SK-N-SH treated with all-trans-retinoic acid at 6 μM for 48 hours (cell line): ENCODE measurements around the gene CDK5.

ENCODE experiments used
- ATAC-seq: fragments of 200-7000 bp; cut with Tn5 transposase; 3 replicates; pipeline ENCODE4 v1.9.1; 2020; ENCODE audit warnings: mild to moderate bottlenecking, moderate library complexity
- ARNTL ChIP-seq: fragments of 450-650 bp; formaldehyde crosslinking; IDR thresholded peaks from 2 replicates; pipeline ENCODE4 v1.5.0; 2020; ENCODE audit warnings: low read depth, mild to moderate bottlenecking, moderate library complexity, borderline replicate concordance
- BACH2 ChIP-seq: fragments of 250-450 bp; sonication (Bioruptor Pico); IDR thresholded peaks from 2 replicates; pipeline ENCODE4 v1.9.0; 2021; ENCODE audit warnings: mild to moderate bottlenecking, borderline replicate concordance
- CSDC2 ChIP-seq: fragments of 250-450 bp; sonication (Bioruptor Pico); IDR thresholded peaks from 2 replicates; pipeline ENCODE4 v1.5.0; 2020; ENCODE audit warnings: mild to moderate bottlenecking, moderate library complexity
- ESRRG ChIP-seq: fragments of 250-450 bp; sonication (Bioruptor Pico); IDR thresholded peaks from 2 replicates; pipeline ENCODE4 v1.6.1; 2021; ENCODE audit warnings: mild to moderate bottlenecking
- PPARA ChIP-seq: fragments of 250-450 bp; sonication (Bioruptor Pico); IDR thresholded peaks from 2 replicates; pipeline ENCODE4 v1.5.0; 2020; ENCODE audit warnings: mild to moderate bottlenecking, borderline replicate concordance
- RARB ChIP-seq: fragments of 250-450 bp; sonication (Bioruptor Pico); IDR thresholded peaks from 2 replicates; pipeline ENCODE4 v1.8.0; 2021; ENCODE audit warnings: mild to moderate bottlenecking, moderate library complexity
- SNAI2 ChIP-seq: fragments of 250-450 bp; sonication (Bioruptor Pico); IDR thresholded peaks from 2 replicates; pipeline ENCODE4 v1.5.0; 2020; ENCODE audit warnings: mild to moderate bottlenecking, moderate library complexity
- TOX ChIP-seq: fragments of 250-450 bp; sonication (Bioruptor Pico); IDR thresholded peaks from 2 replicates; pipeline ENCODE4 v1.8.0; 2021; ENCODE audit warnings: mild to moderate bottlenecking, moderate library complexity, borderline replicate concordance
- ZFP3 ChIP-seq: fragments of 250-450 bp; sonication (Bioruptor Pico); IDR thresholded peaks from 2 replicates; pipeline ENCODE4 v1.5.0; 2020; ENCODE audit warnings: mild to moderate bottlenecking, moderate library complexity
- ZFP30 ChIP-seq: fragments of 450-650 bp; formaldehyde crosslinking; IDR thresholded peaks from 2 replicates; pipeline ENCODE4 v1.5.0; 2022; ENCODE audit warnings: mild to moderate bottlenecking, moderate library complexity
- ZNF565 ChIP-seq: fragments of 450-650 bp; formaldehyde crosslinking; conservative IDR thresholded peaks from 2 replicates; pipeline ENCODE4 v1.5.0; 2020; ENCODE audit warnings: low read depth, mild to moderate bottlenecking, moderate library complexity
- ZNF70 ChIP-seq: fragments of 450-650 bp; formaldehyde crosslinking; IDR thresholded peaks from 2 replicates; pipeline ENCODE4 v1.5.0; 2020; ENCODE audit warnings: mild to moderate bottlenecking, moderate library complexity
- ZNF8 ChIP-seq: fragments of 450-650 bp; formaldehyde crosslinking; IDR thresholded peaks from 2 replicates; pipeline ENCODE4 v1.5.0; 2020; ENCODE audit warnings: mild to moderate bottlenecking, moderate library complexity
- TF ChIP-seq, protein P1 (sequence below): fragments of 250-450 bp; sonication (Bioruptor Pico); IDR thresholded peaks from 2 replicates; pipeline ENCODE4 v1.8.0; 2020; ENCODE audit warnings: mild to moderate bottlenecking, moderate library complexity, borderline replicate concordance
- TF ChIP-seq, protein P2 (sequence below): fragments of 250-450 bp; sonication (Bioruptor Pico); IDR thresholded peaks from 2 replicates; pipeline ENCODE4 v1.5.1; 2021; ENCODE audit warnings: mild to moderate bottlenecking, moderate library complexity
- TF ChIP-seq, protein P3 (sequence below): fragments of 250-450 bp; sonication (Bioruptor Pico); IDR thresholded peaks from 2 replicates; pipeline ENCODE4 v1.8.0; 2021; ENCODE audit warnings: low read depth, mild to moderate bottlenecking, moderate library complexity, borderline replicate concordance
- TF ChIP-seq, protein P4 (sequence below): fragments of 250-450 bp; sonication (Bioruptor Pico); IDR thresholded peaks from 2 replicates; pipeline ENCODE4 v1.5.0; 2020; ENCODE audit warnings: mild to moderate bottlenecking, moderate library complexity

Gene CDK5

DNA sequence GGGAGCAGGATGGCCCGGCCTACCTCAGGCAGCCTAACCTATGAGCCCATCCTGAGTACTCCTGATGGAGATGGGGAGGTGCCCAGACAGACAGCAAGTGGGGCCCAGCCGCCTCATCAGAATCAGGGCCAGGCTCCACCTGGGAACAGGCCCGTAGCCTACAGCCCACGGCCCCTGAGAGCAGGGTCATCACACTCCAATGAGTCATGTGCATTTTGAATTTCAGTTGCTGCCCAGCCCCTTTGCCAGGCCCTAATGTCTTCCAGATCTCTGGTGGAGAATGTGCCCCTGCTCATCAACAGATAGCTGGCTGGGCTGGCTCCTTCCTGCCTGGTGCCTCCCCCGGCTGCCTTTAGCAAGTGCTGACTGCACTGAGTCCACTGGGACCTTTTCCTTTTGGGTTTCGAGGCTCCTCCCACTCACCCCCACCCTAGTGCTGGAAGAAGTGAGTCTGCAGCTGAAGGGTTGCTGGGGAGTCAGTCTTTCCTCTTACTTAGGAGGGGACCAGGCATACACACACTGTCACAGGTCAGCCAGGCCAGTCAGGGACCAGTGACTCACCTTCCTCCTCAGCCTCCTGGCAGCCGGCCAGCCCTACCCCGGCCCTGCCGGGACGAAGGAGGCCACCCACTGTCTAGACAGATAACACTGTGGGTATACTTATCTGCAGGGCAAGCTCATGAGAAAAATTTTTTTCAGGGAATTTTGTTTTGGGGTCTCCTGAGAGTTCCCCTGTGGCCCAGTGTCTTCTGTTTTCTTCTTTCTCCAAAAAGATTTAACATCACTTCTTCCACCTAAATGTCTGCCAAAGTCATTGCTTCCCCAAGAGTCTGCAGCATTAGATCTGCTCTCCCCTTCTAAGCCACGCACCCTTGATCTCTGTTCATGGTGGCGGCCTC, 18.5 kb downstream of the CDK5 start (continued):
- TF ChIP-seq, protein P1, sequence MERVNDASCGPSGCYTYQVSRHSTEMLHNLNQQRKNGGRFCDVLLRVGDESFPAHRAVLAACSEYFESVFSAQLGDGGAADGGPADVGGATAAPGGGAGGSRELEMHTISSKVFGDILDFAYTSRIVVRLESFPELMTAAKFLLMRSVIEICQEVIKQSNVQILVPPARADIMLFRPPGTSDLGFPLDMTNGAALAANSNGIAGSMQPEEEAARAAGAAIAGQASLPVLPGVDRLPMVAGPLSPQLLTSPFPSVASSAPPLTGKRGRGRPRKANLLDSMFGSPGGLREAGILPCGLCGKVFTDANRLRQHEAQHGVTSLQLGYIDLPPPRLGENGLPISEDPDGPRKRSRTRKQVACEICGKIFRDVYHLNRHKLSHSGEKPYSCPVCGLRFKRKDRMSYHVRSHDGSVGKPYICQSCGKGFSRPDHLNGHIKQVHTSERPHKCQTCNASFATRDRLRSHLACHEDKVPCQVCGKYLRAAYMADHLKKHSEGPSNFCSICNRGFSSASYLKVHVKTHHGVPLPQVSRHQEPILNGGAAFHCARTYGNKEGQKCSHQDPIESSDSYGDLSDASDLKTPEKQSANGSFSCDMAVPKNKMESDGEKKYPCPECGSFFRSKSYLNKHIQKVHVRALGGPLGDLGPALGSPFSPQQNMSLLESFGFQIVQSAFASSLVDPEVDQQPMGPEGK (CRISPR knock-in tag), result 0 out of 2 replicates have a peak, but pooled peaks have one; percentile 18
- TF ChIP-seq SNAI2 (no peak), ZNF70 (0 out of 2 replicates have a peak, but pooled peaks have one; percentile 6), ESRRG (CRISPR knock-in tag) (0 out of 2 replicates have a peak, but pooled peaks have one; percentile 13)
- TF ChIP-seq, protein P2, sequence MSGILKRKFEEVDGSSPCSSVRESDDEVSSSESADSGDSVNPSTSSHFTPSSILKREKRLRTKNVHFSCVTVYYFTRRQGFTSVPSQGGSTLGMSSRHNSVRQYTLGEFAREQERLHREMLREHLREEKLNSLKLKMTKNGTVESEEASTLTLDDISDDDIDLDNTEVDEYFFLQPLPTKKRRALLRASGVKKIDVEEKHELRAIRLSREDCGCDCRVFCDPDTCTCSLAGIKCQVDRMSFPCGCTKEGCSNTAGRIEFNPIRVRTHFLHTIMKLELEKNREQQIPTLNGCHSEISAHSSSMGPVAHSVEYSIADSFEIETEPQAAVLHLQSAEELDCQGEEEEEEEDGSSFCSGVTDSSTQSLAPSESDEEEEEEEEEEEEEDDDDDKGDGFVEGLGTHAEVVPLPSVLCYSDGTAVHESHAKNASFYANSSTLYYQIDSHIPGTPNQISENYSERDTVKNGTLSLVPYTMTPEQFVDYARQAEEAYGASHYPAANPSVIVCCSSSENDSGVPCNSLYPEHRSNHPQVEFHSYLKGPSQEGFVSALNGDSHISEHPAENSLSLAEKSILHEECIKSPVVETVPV (CRISPR knock-in tag), result no peak
- TF ChIP-seq, protein P3, sequence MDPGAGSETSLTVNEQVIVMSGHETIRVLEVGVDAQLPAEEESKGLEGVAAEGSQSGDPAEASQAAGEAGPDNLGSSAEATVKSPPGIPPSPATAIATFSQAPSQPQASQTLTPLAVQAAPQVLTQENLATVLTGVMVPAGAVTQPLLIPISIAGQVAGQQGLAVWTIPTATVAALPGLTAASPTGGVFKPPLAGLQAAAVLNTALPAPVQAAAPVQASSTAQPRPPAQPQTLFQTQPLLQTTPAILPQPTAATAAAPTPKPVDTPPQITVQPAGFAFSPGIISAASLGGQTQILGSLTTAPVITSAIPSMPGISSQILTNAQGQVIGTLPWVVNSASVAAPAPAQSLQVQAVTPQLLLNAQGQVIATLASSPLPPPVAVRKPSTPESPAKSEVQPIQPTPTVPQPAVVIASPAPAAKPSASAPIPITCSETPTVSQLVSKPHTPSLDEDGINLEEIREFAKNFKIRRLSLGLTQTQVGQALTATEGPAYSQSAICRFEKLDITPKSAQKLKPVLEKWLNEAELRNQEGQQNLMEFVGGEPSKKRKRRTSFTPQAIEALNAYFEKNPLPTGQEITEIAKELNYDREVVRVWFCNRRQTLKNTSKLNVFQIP, result no peak

DNA sequence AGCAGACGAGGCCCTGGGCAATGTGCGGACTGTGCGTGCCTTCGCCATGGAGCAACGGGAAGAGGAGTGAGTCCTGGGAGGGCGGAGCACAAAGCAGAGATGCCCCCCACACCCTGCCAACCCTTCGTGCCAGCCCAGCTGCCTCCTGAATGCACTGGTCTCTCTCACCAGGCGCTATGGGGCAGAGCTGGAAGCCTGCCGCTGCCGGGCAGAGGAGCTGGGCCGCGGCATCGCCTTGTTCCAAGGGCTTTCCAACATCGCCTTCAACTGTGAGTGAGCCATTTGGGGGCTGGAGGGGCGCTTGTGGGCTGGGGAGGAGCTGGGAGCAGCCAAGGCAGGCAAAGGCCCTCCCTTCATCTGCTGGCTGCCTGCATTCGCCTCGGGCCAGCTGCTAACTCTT, 21.8 kb downstream of the CDK5 start:
- ATAC-seq, result no peak
- TF ChIP-seq RARB (CRISPR knock-in tag) (no peak), ZFP3 (CRISPR knock-in tag) (no peak), ESRRG (CRISPR knock-in tag) (no peak), ZNF565 (CRISPR knock-in tag) (no peak), TOX (no peak), ZFP30 (CRISPR knock-in tag) (no peak), CSDC2 (CRISPR knock-in tag) (no peak), ARNTL (no peak), ZNF8 (no peak), BACH2 (no peak), PPARA (CRISPR knock-in tag) (no peak)
- TF ChIP-seq, protein P2 (CRISPR knock-in tag), result no peak
- TF ChIP-seq, protein P1 (CRISPR knock-in tag), result no peak
- TF ChIP-seq, protein P4, sequence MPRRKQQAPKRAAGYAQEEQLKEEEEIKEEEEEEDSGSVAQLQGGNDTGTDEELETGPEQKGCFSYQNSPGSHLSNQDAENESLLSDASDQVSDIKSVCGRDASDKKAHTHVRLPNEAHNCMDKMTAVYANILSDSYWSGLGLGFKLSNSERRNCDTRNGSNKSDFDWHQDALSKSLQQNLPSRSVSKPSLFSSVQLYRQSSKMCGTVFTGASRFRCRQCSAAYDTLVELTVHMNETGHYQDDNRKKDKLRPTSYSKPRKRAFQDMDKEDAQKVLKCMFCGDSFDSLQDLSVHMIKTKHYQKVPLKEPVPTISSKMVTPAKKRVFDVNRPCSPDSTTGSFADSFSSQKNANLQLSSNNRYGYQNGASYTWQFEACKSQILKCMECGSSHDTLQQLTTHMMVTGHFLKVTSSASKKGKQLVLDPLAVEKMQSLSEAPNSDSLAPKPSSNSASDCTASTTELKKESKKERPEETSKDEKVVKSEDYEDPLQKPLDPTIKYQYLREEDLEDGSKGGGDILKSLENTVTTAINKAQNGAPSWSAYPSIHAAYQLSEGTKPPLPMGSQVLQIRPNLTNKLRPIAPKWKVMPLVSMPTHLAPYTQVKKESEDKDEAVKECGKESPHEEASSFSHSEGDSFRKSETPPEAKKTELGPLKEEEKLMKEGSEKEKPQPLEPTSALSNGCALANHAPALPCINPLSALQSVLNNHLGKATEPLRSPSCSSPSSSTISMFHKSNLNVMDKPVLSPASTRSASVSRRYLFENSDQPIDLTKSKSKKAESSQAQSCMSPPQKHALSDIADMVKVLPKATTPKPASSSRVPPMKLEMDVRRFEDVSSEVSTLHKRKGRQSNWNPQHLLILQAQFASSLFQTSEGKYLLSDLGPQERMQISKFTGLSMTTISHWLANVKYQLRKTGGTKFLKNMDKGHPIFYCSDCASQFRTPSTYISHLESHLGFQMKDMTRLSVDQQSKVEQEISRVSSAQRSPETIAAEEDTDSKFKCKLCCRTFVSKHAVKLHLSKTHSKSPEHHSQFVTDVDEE (CRISPR knock-in tag), result no peak
